GM18861 (cell line): ENCODE results near the gene PLEKHG2.
"Not testable (repeated sequence)": the region's sequence is repeated elsewhere in the genome, so short reads cannot be mapped to it uniquely, and the experiment has no call there.

ENCODE experiments used
- ATAC-seq: cut with Tn5 transposase; IDR thresholded peaks from one replicate; pipeline ENCODE4 v1.9.1; 2021; ENCODE audit not compliant: unreplicated experiment

Gene PLEKHG2

GRCh38 chr19:39412100-39412866 lies at the start of gene PLEKHG2:
PLEKHG2 (plus strand) TSS chr19:39412669; CDS start chr19:39414087, 1,418 bp downstream.
- ATAC-seq, result peak; percentile 51

GRCh38 chr19:39362682-39363657 lies 49.5 kb upstream of the PLEKHG2 start:
- no peak for ATAC-seq

- ATAC-seq, result no peak
Observed at GRCh38 chr19:39363901-39364457, 48.5 kb upstream of the PLEKHG2 start.

- ATAC-seq, result no peak
Observed at GRCh38 chr19:39365531-39365930, 46.9 kb upstream of the PLEKHG2 start.

- ATAC-seq, result no peak
Observed at GRCh38 chr19:39369200-39369599, 43.3 kb upstream of the PLEKHG2 start.

- no peak for ATAC-seq
Observed at GRCh38 chr19:39370735-39371134, 41.7 kb upstream of the PLEKHG2 start.

- ATAC-seq, result no peak
Observed at GRCh38 chr19:39372047-39372802, 40.2 kb upstream of the PLEKHG2 start.

GRCh38 chr19:39372941-39373340 lies 39.5 kb upstream of the PLEKHG2 start:
- no peak for ATAC-seq

GRCh38 chr19:39375929-39376328 lies 36.5 kb upstream of the PLEKHG2 start:
- ATAC-seq, result no peak

- no peak for ATAC-seq
Observed at GRCh38 chr19:39377373-39378362, 34.8 kb upstream of the PLEKHG2 start.

GRCh38 chr19:39379366-39379765 lies 33.1 kb upstream of the PLEKHG2 start:
- not testable (repeated sequence) for ATAC-seq

- ATAC-seq, result no peak
Observed at GRCh38 chr19:39379865-39380396, 32.5 kb upstream of the PLEKHG2 start.

- no peak for ATAC-seq
Observed at GRCh38 chr19:39380521-39381502, 31.7 kb upstream of the PLEKHG2 start.

- no peak for ATAC-seq
Observed at GRCh38 chr19:39381910-39382611, 30.4 kb upstream of the PLEKHG2 start.

- no peak for ATAC-seq
Observed at GRCh38 chr19:39382991-39383828, 29.3 kb upstream of the PLEKHG2 start.

GRCh38 chr19:39384839-39385568 lies 27.5 kb upstream of the PLEKHG2 start:
- no peak for ATAC-seq
